Osteocyte (in vitro differentiated cells): ENCODE data around the gene PKHD1. TPM values are rescaled to one million over a fixed set of nuclear protein-coding genes. Genes with fewer than 3 reads are reported as not detected.

Experiments
- DNase-seq: peaks from one replicate; pipeline ENCODE4 v3.0.0; 2021; ENCODE audit warnings: mixed read lengths; ENCODE audit not compliant: unreplicated experiment; ENCODE audit errors: extremely low spot score
- H3K27ac Mint-ChIP-seq: one replicate; pipeline ENCODE4 v1.8.0; 2021; ENCODE audit warnings: mild to moderate bottlenecking, mixed read lengths; ENCODE audit not compliant: unreplicated experiment
- H3K27me3 Mint-ChIP-seq: one replicate; pipeline ENCODE4 v1.8.0; 2021; ENCODE audit warnings: mixed read lengths; ENCODE audit not compliant: unreplicated experiment
- H3K36me3 Mint-ChIP-seq: one replicate; pipeline ENCODE4 v1.8.0; 2021; ENCODE audit warnings: mixed read lengths; ENCODE audit not compliant: unreplicated experiment
- H3K4me1 Mint-ChIP-seq: one replicate; pipeline ENCODE4 v1.8.0; 2021; ENCODE audit warnings: mixed read lengths; ENCODE audit not compliant: unreplicated experiment
- H3K4me3 Mint-ChIP-seq: one replicate; pipeline ENCODE4 v1.8.0; 2021; ENCODE audit warnings: mild to moderate bottlenecking, moderate library complexity, mixed read lengths; ENCODE audit not compliant: unreplicated experiment
- H3K9me3 Mint-ChIP-seq: one replicate; pipeline ENCODE4 v1.8.0; 2021; ENCODE audit warnings: mixed read lengths; ENCODE audit not compliant: unreplicated experiment
- CTCF ChIP-seq: fragments of 200-600 bp; sonication (generic); IDR thresholded peaks from 2 replicates; pipeline ENCODE4 v1.5.0; 2021; ENCODE audit warnings: antibody characterized with exemption, mild to moderate bottlenecking, moderate library complexity
- total RNA-seq: library from RNA; stranded (reverse); gene quantifications from 2 replicates; pipeline ENCODE4 v1.2.1, GENCODE V29; 2021

The PKHD1 gene
- total RNA-seq, 1 donor from 2014 or later = not detected

- TF ChIP-seq CTCF = no peak
- Mint-ChIP-seq H3K4me3 (no peak overlapping the region), H3K27ac (no peak overlapping the region), H3K27me3 (no peaks in the 10 kb centered on the region), H3K36me3 (no peaks in the 10 kb centered on the region), H3K4me1 (no peaks in the 10 kb centered on the region), H3K9me3 (peaks cover 7% of the 10 kb centered on the region)
- no peak for DNase-seq
Measured at GRCh38 chr6:52116605-52116948, 29.2 kb upstream of the PKHD1 start.

- Mint-ChIP-seq H3K27me3 (no peaks in the 10 kb centered on the region), H3K27ac (no peak overlapping the region), H3K9me3 (peaks cover 10% of the 10 kb centered on the region), H3K36me3 (no peaks in the 10 kb centered on the region), H3K4me3 (no peak overlapping the region), H3K4me1 (no peaks in the 10 kb centered on the region)
- no peak for DNase-seq
- TF ChIP-seq CTCF = no peak
Measured at GRCh38 chr6:52115891-52116604, 28.6 kb upstream of the PKHD1 start.

- DNase-seq = no peak
- H3K27me3 Mint-ChIP-seq = no peaks in the 10 kb centered on the region
- no peaks in the 10 kb centered on the region for H3K4me1 Mint-ChIP-seq
- H3K27ac Mint-ChIP-seq = no peak overlapping the region
- no peak overlapping the region for H3K4me3 Mint-ChIP-seq
- H3K36me3 Mint-ChIP-seq = no peaks in the 10 kb centered on the region
- no peak for TF ChIP-seq CTCF
- H3K9me3 Mint-ChIP-seq = peaks cover 10% of the 10 kb centered on the region
Measured at GRCh38 chr6:52115145-52115741, 27.8 kb upstream of the PKHD1 start.

- H3K9me3 Mint-ChIP-seq = peaks cover 10% of the 10 kb centered on the region
- no peaks in the 10 kb centered on the region for H3K27me3 Mint-ChIP-seq
- H3K4me3 Mint-ChIP-seq = no peak overlapping the region
- no peak for DNase-seq
- no peaks in the 10 kb centered on the region for H3K4me1 Mint-ChIP-seq
- no peak for TF ChIP-seq CTCF
- no peaks in the 10 kb centered on the region for H3K36me3 Mint-ChIP-seq
- H3K27ac Mint-ChIP-seq = no peak overlapping the region
Measured at GRCh38 chr6:52109171-52109571, 21.8 kb upstream of the PKHD1 start.

GRCh38 chr6:52108128-52108527 lies 20.7 kb upstream of the PKHD1 start:
- no peaks in the 10 kb centered on the region for H3K36me3 Mint-ChIP-seq
- H3K4me3 Mint-ChIP-seq = no peak overlapping the region
- peaks cover 4% of the 10 kb centered on the region for H3K27me3 Mint-ChIP-seq
- DNase-seq = no peak
- TF ChIP-seq CTCF = no peak
- peaks cover 10% of the 10 kb centered on the region for H3K9me3 Mint-ChIP-seq
- no peak overlapping the region for H3K27ac Mint-ChIP-seq
- H3K4me1 Mint-ChIP-seq = no peaks in the 10 kb centered on the region
